ENCODE data around the gene CCSER1.

DNA sequence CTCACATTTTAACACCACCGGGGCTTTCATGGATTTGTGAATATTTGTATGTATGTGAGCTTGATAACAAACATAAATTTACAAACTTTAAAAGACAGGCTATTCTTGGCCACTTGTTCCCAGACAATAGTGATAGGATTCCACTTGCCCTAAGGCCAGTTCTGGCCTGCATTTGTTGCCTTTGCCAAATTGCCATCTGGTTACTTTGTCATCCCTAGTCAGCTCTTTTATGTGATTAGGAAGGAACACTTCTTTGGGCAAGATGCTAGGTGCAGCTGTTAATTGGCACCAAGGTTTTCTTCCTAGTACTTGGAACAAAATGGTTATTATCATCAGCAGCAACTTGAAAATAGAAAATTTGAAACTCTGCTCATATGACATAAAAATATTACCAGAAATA is 63.3 kb downstream of the CCSER1 start:
- TF ChIP-seq, protein P1, sequence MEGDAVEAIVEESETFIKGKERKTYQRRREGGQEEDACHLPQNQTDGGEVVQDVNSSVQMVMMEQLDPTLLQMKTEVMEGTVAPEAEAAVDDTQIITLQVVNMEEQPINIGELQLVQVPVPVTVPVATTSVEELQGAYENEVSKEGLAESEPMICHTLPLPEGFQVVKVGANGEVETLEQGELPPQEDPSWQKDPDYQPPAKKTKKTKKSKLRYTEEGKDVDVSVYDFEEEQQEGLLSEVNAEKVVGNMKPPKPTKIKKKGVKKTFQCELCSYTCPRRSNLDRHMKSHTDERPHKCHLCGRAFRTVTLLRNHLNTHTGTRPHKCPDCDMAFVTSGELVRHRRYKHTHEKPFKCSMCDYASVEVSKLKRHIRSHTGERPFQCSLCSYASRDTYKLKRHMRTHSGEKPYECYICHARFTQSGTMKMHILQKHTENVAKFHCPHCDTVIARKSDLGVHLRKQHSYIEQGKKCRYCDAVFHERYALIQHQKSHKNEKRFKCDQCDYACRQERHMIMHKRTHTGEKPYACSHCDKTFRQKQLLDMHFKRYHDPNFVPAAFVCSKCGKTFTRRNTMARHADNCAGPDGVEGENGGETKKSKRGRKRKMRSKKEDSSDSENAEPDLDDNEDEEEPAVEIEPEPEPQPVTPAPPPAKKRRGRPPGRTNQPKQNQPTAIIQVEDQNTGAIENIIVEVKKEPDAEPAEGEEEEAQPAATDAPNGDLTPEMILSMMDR (conservative IDR thresholded peaks at IDR 0.05 in 1 of 2, IDR thresholded peaks at IDR 0.05 in 1 of 2; ENCODE audit: low read depth in 1 of 2, low read length in 2 of 2), result no peak
- no peak for TF ChIP-seq EZH2 (IDR thresholded peaks at IDR 0.05; ENCODE audit: low read length, missing control alignments)

Measured in fibroblast of lung (primary cell).